Neuron (in vitro differentiated cells): ENCODE data around the gene YIPF3.
"Not testable (repeated sequence)": the region's sequence is repeated elsewhere in the genome, so short reads cannot be mapped to it uniquely, and the experiment has no call there.

ENCODE experiments used
- H2AFZ ChIP-seq: one replicate; pipeline ENCODE4 v1.6.1; 2013; ENCODE audit warnings: low read depth, mild to moderate bottlenecking, inconsistent platforms, low read length, moderate library complexity
- H3K27me3 ChIP-seq: one replicate; pipeline ENCODE4 v1.6.1; 2013; ENCODE audit warnings: low read length; ENCODE audit not compliant: insufficient read depth
- H3K36me3 ChIP-seq: one replicate; pipeline ENCODE4 v1.6.1; 2013; ENCODE audit warnings: low read length; ENCODE audit not compliant: insufficient read depth
- H3K4me1 ChIP-seq: one replicate; pipeline ENCODE4 v1.6.1; 2013; ENCODE audit warnings: low read length; ENCODE audit not compliant: insufficient read depth
- H3K4me3 ChIP-seq: 2 replicates; pipeline ENCODE4 v1.5.1; 2013; ENCODE audit warnings: mild to moderate bottlenecking, low read length, moderate library complexity
- H3K9me3 ChIP-seq: one replicate; pipeline ENCODE4 v1.6.1; 2013; ENCODE audit warnings: low read length

The YIPF3 gene

GRCh38 chr6:43506171-43506570, 10.6 kb downstream of the YIPF3 start:
- Histone ChIP-seq H3K9me3 (no peaks in the 10 kb centered on the region), H2AFZ (no peak overlapping the region), H3K4me1 (peaks cover 12% of the 10 kb centered on the region), H3K36me3 (peaks cover 40% of the 10 kb centered on the region), H3K4me3 (no peak overlapping the region), H3K27me3 (no peaks in the 10 kb centered on the region)

- H3K36me3 ChIP-seq, result peaks cover 43% of the 10 kb centered on the region
- H3K4me3 ChIP-seq, result no peak overlapping the region
- no peaks in the 10 kb centered on the region for H3K9me3 ChIP-seq
- peaks cover 12% of the 10 kb centered on the region for H3K4me1 ChIP-seq
- H3K27me3 ChIP-seq, result no peaks in the 10 kb centered on the region
- H2AFZ ChIP-seq, result no peak overlapping the region
Measured at GRCh38 chr6:43505718-43506117, 11.0 kb downstream of the YIPF3 start.

GRCh38 chr6:43504756-43505593, 11.8 kb downstream of the YIPF3 start:
- Histone ChIP-seq H2AFZ (no peak overlapping the region), H3K36me3 (peaks cover 50% of the 10 kb centered on the region), H3K4me1 (peaks cover 8% of the 10 kb centered on the region), H3K4me3 (no peak overlapping the region), H3K27me3 (no peaks in the 10 kb centered on the region), H3K9me3 (no peaks in the 10 kb centered on the region)

- H3K27me3 ChIP-seq, result no peaks in the 10 kb centered on the region
- H3K9me3 ChIP-seq, result no peaks in the 10 kb centered on the region
- peaks cover 65% of the 10 kb centered on the region for H3K36me3 ChIP-seq
- H3K4me1 ChIP-seq, result peaks cover 2% of the 10 kb centered on the region
- no peak overlapping the region for H2AFZ ChIP-seq
- no peak overlapping the region for H3K4me3 ChIP-seq
Measured at GRCh38 chr6:43503443-43503842, 13.3 kb downstream of the YIPF3 start.

- Histone ChIP-seq H2AFZ (no peak overlapping the region), H3K9me3 (no peaks in the 10 kb centered on the region), H3K27me3 (no peaks in the 10 kb centered on the region), H3K36me3 (peaks cover 72% of the 10 kb centered on the region), H3K4me3 (no peak overlapping the region), H3K4me1 (peaks cover 2% of the 10 kb centered on the region)
Measured at GRCh38 chr6:43502666-43503065, 14.1 kb downstream of the YIPF3 start.

- Histone ChIP-seq H3K4me3 (no peak overlapping the region), H2AFZ (no peak overlapping the region), H3K9me3 (no peaks in the 10 kb centered on the region), H3K4me1 (no peaks in the 10 kb centered on the region), H3K36me3 (peaks cover 74% of the 10 kb centered on the region), H3K27me3 (no peaks in the 10 kb centered on the region)
Measured at GRCh38 chr6:43500921-43501320, 15.8 kb downstream of the YIPF3 start.

GRCh38 chr6:43499028-43499815, 17.5 kb downstream of the YIPF3 start:
- Histone ChIP-seq H2AFZ (no peak overlapping the region), H3K4me1 (no peaks in the 10 kb centered on the region), H3K36me3 (peaks cover 58% of the 10 kb centered on the region), H3K4me3 (no peak overlapping the region), H3K27me3 (no peaks in the 10 kb centered on the region), H3K9me3 (no peaks in the 10 kb centered on the region)

- peaks cover 52% of the 10 kb centered on the region for H3K36me3 ChIP-seq
- H3K9me3 ChIP-seq, H3K27me3 ChIP-seq, H3K4me1 ChIP-seq, H2AFZ ChIP-seq, H3K4me3 ChIP-seq: not testable (repeated sequence)
Measured at GRCh38 chr6:43498291-43498690, 18.4 kb downstream of the YIPF3 start.

- Histone ChIP-seq H3K4me3 (no peak overlapping the region), H3K27me3 (no peaks in the 10 kb centered on the region), H3K36me3 (peaks cover 46% of the 10 kb centered on the region), H3K9me3 (no peaks in the 10 kb centered on the region), H3K4me1 (no peaks in the 10 kb centered on the region), H2AFZ (no peak overlapping the region)
Measured at GRCh38 chr6:43497689-43498088, 19.0 kb downstream of the YIPF3 start.

- H3K27me3 ChIP-seq, result no peaks in the 10 kb centered on the region
- no peak overlapping the region for H2AFZ ChIP-seq
- peaks cover 39% of the 10 kb centered on the region for H3K36me3 ChIP-seq
- H3K4me1 ChIP-seq, result no peaks in the 10 kb centered on the region
- no peaks in the 10 kb centered on the region for H3K9me3 ChIP-seq
- H3K4me3 ChIP-seq, result no peak overlapping the region
Measured at GRCh38 chr6:43497129-43497396, 19.7 kb downstream of the YIPF3 start.

- peaks cover 37% of the 10 kb centered on the region for H3K36me3 ChIP-seq
- H3K9me3 ChIP-seq, result no peaks in the 10 kb centered on the region
- no peaks in the 10 kb centered on the region for H3K4me1 ChIP-seq
- H3K4me3 ChIP-seq, result no peak overlapping the region
- H3K27me3 ChIP-seq, result no peaks in the 10 kb centered on the region
- H2AFZ ChIP-seq, result no peak overlapping the region
Measured at GRCh38 chr6:43496370-43497128, 20.2 kb downstream of the YIPF3 start.

- H2AFZ ChIP-seq, result no peak overlapping the region
- no peaks in the 10 kb centered on the region for H3K4me1 ChIP-seq
- no peaks in the 10 kb centered on the region for H3K9me3 ChIP-seq
- H3K36me3 ChIP-seq, result peaks cover 29% of the 10 kb centered on the region
- no peaks in the 10 kb centered on the region for H3K27me3 ChIP-seq
- no peak overlapping the region for H3K4me3 ChIP-seq
Measured at GRCh38 chr6:43495409-43495941, 21.3 kb downstream of the YIPF3 start.

- Histone ChIP-seq H3K9me3 (no peaks in the 10 kb centered on the region), H3K4me3 (no peak overlapping the region), H2AFZ (no peak overlapping the region), H3K4me1 (no peaks in the 10 kb centered on the region), H3K36me3 (peaks cover 23% of the 10 kb centered on the region), H3K27me3 (no peaks in the 10 kb centered on the region)
Measured at GRCh38 chr6:43494766-43495165, 22.0 kb downstream of the YIPF3 start.
